ENCODE results near the gene PACRG.
"Not testable (repeated sequence)": the region's sequence is repeated elsewhere in the genome, so short reads cannot be mapped to it uniquely, and the experiment has no call there.

Gene PACRG

GRCh38 chr6:163298079-163298830, 570.5 kb downstream of the PACRG start:
- in situ Hi-C loops (cut with MboI; ENCODE audit: low sequenced_read_pairs) = no loop called here

- in situ Hi-C loops (cut with MboI; ENCODE audit: low sequenced_read_pairs) = no loop called here
These were observed 573.1 kb downstream of the PACRG start for GRCh38 chr6:163300838-163301237.

- in situ Hi-C loops (cut with MboI; ENCODE audit: low sequenced_read_pairs) = no loop called here
These were observed 574.2 kb downstream of the PACRG start for GRCh38 chr6:163301726-163302635.

- in situ Hi-C loops (cut with MboI; ENCODE audit: low sequenced_read_pairs) = no loop called here
These were observed 575.0 kb downstream of the PACRG start for GRCh38 chr6:163302747-163303146.

GRCh38 chr6:163306000-163306399, 578.2 kb downstream of the PACRG start:
- in situ Hi-C loops (cut with MboI; ENCODE audit: low sequenced_read_pairs) = no loop called here

- in situ Hi-C loops (cut with MboI; ENCODE audit: low sequenced_read_pairs) = no loop called here
These were observed 581.1 kb downstream of the PACRG start for GRCh38 chr6:163308629-163309440.

- in situ Hi-C loops (cut with MboI; ENCODE audit: low sequenced_read_pairs) = no loop called here
These were observed 581.8 kb downstream of the PACRG start for GRCh38 chr6:163309491-163310026.

GRCh38 chr6:163310096-163310972, 582.6 kb downstream of the PACRG start:
- in situ Hi-C loops (cut with MboI; ENCODE audit: low sequenced_read_pairs) = no loop called here

GRCh38 chr6:163310973-163311383, 583.2 kb downstream of the PACRG start:
- in situ Hi-C loops (cut with MboI; ENCODE audit: low sequenced_read_pairs) = no loop called here

GRCh38 chr6:163311830-163312229, 584.1 kb downstream of the PACRG start:
- in situ Hi-C loops (cut with MboI; ENCODE audit: low sequenced_read_pairs) = no loop called here

GRCh38 chr6:163313566-163313965, 585.8 kb downstream of the PACRG start:
- in situ Hi-C loops (cut with MboI; ENCODE audit: low sequenced_read_pairs) = no loop called here

GRCh38 chr6:163313981-163314380, 586.2 kb downstream of the PACRG start:
- in situ Hi-C loops (cut with MboI; ENCODE audit: low sequenced_read_pairs) = no loop called here

GRCh38 chr6:163314791-163315470, 587.2 kb downstream of the PACRG start:
- in situ Hi-C loops (cut with MboI; ENCODE audit: low sequenced_read_pairs) = no loop called here

GRCh38 chr6:163316866-163317495, 589.2 kb downstream of the PACRG start:
- in situ Hi-C loops (cut with MboI; ENCODE audit: low sequenced_read_pairs) = not testable (repeated sequence)

- in situ Hi-C loops (cut with MboI; ENCODE audit: low sequenced_read_pairs) = no loop called here
These were observed 590.5 kb downstream of the PACRG start for GRCh38 chr6:163318071-163318786.

- in situ Hi-C loops (cut with MboI; ENCODE audit: low sequenced_read_pairs) = no loop called here
These were observed 592.0 kb downstream of the PACRG start for GRCh38 chr6:163319609-163320366.

GRCh38 chr6:163320402-163320801, 592.6 kb downstream of the PACRG start:
- in situ Hi-C loops (cut with MboI; ENCODE audit: low sequenced_read_pairs) = no loop called here
